ENCODE results near the gene DAZAP1. TPM values are rescaled to one million over a fixed set of nuclear protein-coding genes. Genes with fewer than 3 reads are reported as not detected.

The DAZAP1 gene
- total and polyA plus RNA-seq, 9 donors = 29.6 to 113 (median 77.4) TPM

- Histone ChIP-seq H3K4me1 (ENCODE audit: insufficient read depth) (peaks cover 35% of the 10 kb centered on the region), H3K9me3 (no peaks in the 10 kb centered on the region), H3K27ac (no peak overlapping the region), H3K4me3 (no peak overlapping the region), H3K36me3 (no peaks in the 10 kb centered on the region), H3K27me3 (peaks cover 11% of the 10 kb centered on the region)
- 5 to 7% (median 6%) methylated on average over 23 to 49 of the region's 49 CpGs for WGBS, 3 donors
- DNase-seq = peak in 1 of 5 donors; percentile 35
- intact Hi-C loops (cut with DNase I) = no loop called here
- no peak for TF ChIP-seq EP300 (IDR thresholded peaks at IDR 0.05)
- no peak for TF ChIP-seq POLR2A (IDR thresholded peaks at IDR 0.05)
- no peak for TF ChIP-seq CTCF (IDR thresholded peaks at IDR 0.05)
Measured at GRCh38 chr19:1468274-1468820, 61.0 kb downstream of the DAZAP1 start.

GRCh38 chr19:1468821-1469254 lies 61.5 kb downstream of the DAZAP1 start:
- TF ChIP-seq CTCF (IDR thresholded peaks at IDR 0.05) = no peak
- no peak for TF ChIP-seq EP300 (IDR thresholded peaks at IDR 0.05)
- TF ChIP-seq POLR2A (IDR thresholded peaks at IDR 0.05) = no peak
- no peak overlapping the region for H3K27ac ChIP-seq
- H3K36me3 ChIP-seq = no peaks in the 10 kb centered on the region
- 1 to 4% (median 1%) methylated on average over 23 to 47 of the region's 47 CpGs for WGBS, 3 donors
- peaks cover 11% of the 10 kb centered on the region for H3K27me3 ChIP-seq
- H3K4me3 ChIP-seq = no peak overlapping the region
- peaks cover 35% of the 10 kb centered on the region for H3K4me1 ChIP-seq (ENCODE audit: insufficient read depth)
- peak in 1 of 5 donors; percentile 43 for DNase-seq
- intact Hi-C loops (cut with DNase I) = no loop called here
- H3K9me3 ChIP-seq = no peaks in the 10 kb centered on the region

GRCh38 chr19:1469255-1470054 lies 62.1 kb downstream of the DAZAP1 start:
- Histone ChIP-seq H3K27me3 (peaks cover 11% of the 10 kb centered on the region), H3K27ac (no peak overlapping the region), H3K4me3 (peak overlapping the region; percentile 33), H3K36me3 (no peaks in the 10 kb centered on the region), H3K9me3 (no peaks in the 10 kb centered on the region), H3K4me1 (ENCODE audit: insufficient read depth) (peaks cover 35% of the 10 kb centered on the region)
- intact Hi-C loops (cut with DNase I) = no loop called here
- WGBS, 3 donors = 1 to 2% (median 2%) methylated on average over 54 to 117 of the region's 117 CpGs
- TF ChIP-seq EP300 (IDR thresholded peaks at IDR 0.05) (no peak), CTCF (IDR thresholded peaks at IDR 0.05) (no peak), POLR2A (IDR thresholded peaks at IDR 0.05) (no peak)
- no peak for DNase-seq

GRCh38 chr19:1470055-1470304 lies 62.6 kb downstream of the DAZAP1 start:
- Histone ChIP-seq H3K9me3 (no peaks in the 10 kb centered on the region), H3K4me3 (peak overlapping the region; percentile 33), H3K27me3 (peaks cover 11% of the 10 kb centered on the region), H3K27ac (no peak overlapping the region), H3K4me1 (ENCODE audit: insufficient read depth) (peaks cover 35% of the 10 kb centered on the region), H3K36me3 (no peaks in the 10 kb centered on the region)
- 2% methylated on average over 17 to 22 of the region's 22 CpGs for WGBS, 3 donors
- TF ChIP-seq CTCF (IDR thresholded peaks at IDR 0.05) (no peak), EP300 (IDR thresholded peaks at IDR 0.05) (no peak), POLR2A (IDR thresholded peaks at IDR 0.05) (no peak)
- intact Hi-C loops (cut with DNase I) = no loop called here
- DNase-seq = no peak

Data from ovary (tissue), 9 donors.